Psoas muscle (tissue), 8 donors: ENCODE measurements around the gene ELFN2. TPM values are rescaled to one million over a fixed set of nuclear protein-coding genes. Genes with fewer than 3 reads are reported as not detected.

ENCODE experiments used
- ATAC-seq, 4 donors: fragments of 200-7000 bp; cut with Tn5 transposase; one replicate each; pipeline ENCODE4 v1.9.1; 2020; ENCODE audit warnings: moderate library complexity in 3 of 4, mild to moderate bottlenecking in 2 of 4
- DNase-seq, 2 donors: peaks; one replicate each; pipeline ENCODE4 v3.0.0-alpha.2; 2020
- H3K27ac ChIP-seq: fragments of 200-600 bp; one replicate; pipeline ENCODE4 v1.8.0; 2022
- H3K27me3 ChIP-seq, 3 donors: fragments of 200-600 bp in 1 of 3; one replicate each; pipeline versions ENCODE4 v1.6.1 to v1.8.0; 2013 to 2022; ENCODE audit warnings: low read length in 2 of 3, mild to moderate bottlenecking in 2 of 3, moderate library complexity in 1 of 3; ENCODE audit not compliant: insufficient read depth in 3 of 3
- H3K36me3 ChIP-seq, 2 donors: fragments of 200-600 bp in 1 of 2; one replicate each; pipeline versions ENCODE4 v1.6.1 to v1.8.0; 2013 to 2022; ENCODE audit warnings: low read depth in 1 of 2, mild to moderate bottlenecking in 1 of 2, moderate library complexity in 1 of 2; ENCODE audit not compliant: insufficient read depth in 1 of 2
- H3K4me1 ChIP-seq: fragments of 200-600 bp; one replicate; pipeline ENCODE4 v1.8.0; 2022
- H3K4me3 ChIP-seq: fragments of 200-600 bp; one replicate; pipeline ENCODE4 v1.8.0; 2022; ENCODE audit warnings: mild to moderate bottlenecking
- H3K9me3 ChIP-seq: fragments of 200-600 bp; one replicate; pipeline ENCODE4 v1.8.0; 2022
- CTCF ChIP-seq: fragments of 200-600 bp; IDR thresholded peaks from one replicate; pipeline ENCODE4 v1.8.0; 2022; ENCODE audit warnings: antibody characterized with exemption
- WGBS, 3 donors: extraction: QIAGEN DNeasy Blood & Tissue Kit; methylation state at CpG; one replicate each; pipeline versions ENCODE4 v1.1.6 to v1.1.7; 2013; 5-methylcytosine and 5-hydroxymethylcytosine counted together
- intact Hi-C, 2 donors: fragments of 100-400 bp; cut with DNase I; formaldehyde crosslinking; loops; one replicate each; pipeline versions ENCODE4 v1.11.0 to v1.14.2; 2022
- polyA plus RNA-seq, 3 donors: library from polyadenylated mRNA; stranded (reverse); fragments of 200-250 nt; gene quantifications; one replicate each; pipeline ENCODE4 v1.2.3, GENCODE V29; 2013
- total RNA-seq, 4 donors: library from RNA; stranded (reverse); fragmentation: NEBNext Ultra II Directional in 2 of 4; extraction: Animal tissue kit (Norgen Biotek cat#: 25700) in 2 of 4; gene quantifications; one replicate each; pipeline versions ENCODE4 v1.2.1 to v1.2.4, GENCODE V29; 2021 to 2023
- donor health status: healthy with polysubstance abuse.
- donor health status: DM: no; HTN: no; CAD: no; lungs with moderate emphysema.
- donor health status: Bipolar disorder and iron deficiency.
- donor health status: healthy.
- donor health status: DM: yes; HTN: yes; CAD: no.
- donor health status: DM: no; HTN: no; CAD: no.
- donor health status: DM: no; HTN: no; CAD: no.
- donor health status: DM: yes; HTN: yes; CAD: no.

The ELFN2 gene
- total and polyA plus RNA-seq, 7 donors = 0.01 to 0.05 (median 0.01) TPM; not detected in 4

GRCh38 chr22:37336579-37336978, 90.7 kb downstream of the ELFN2 start:
- Histone ChIP-seq H3K4me3 (no peak overlapping the region), H3K27ac (no peak overlapping the region), H3K9me3 (no peaks in the 10 kb centered on the region), H3K27me3 (peaks cover 0 to 77% (median 35%) of the 10 kb centered on the region in 3 donors), H3K4me1 (no peaks in the 10 kb centered on the region), H3K36me3 (no peaks in the 10 kb centered on the region)
- no peak for DNase-seq
- ATAC-seq = no peak
- WGBS, 3 donors = 64 to 76% (median 70%) methylated on average over 8 of the region's 8 CpGs
- intact Hi-C loops = no loop called here
- TF ChIP-seq CTCF = no peak

- Histone ChIP-seq H3K9me3 (no peaks in the 10 kb centered on the region), H3K4me3 (no peak overlapping the region), H3K27ac (no peak overlapping the region), H3K36me3 (no peaks in the 10 kb centered on the region), H3K27me3 (peaks cover 0 to 81% (median 36%) of the 10 kb centered on the region in 3 donors), H3K4me1 (no peaks in the 10 kb centered on the region)
- WGBS, 3 donors = 24 to 27% (median 25%) methylated on average over 7 of the region's 7 CpGs
- no peak for DNase-seq
- intact Hi-C loops = no loop called here
- no peak for TF ChIP-seq CTCF
- ATAC-seq = no peak
These were observed 91.5 kb downstream of the ELFN2 start for GRCh38 chr22:37335806-37336199.

GRCh38 chr22:37334859-37335805, 92.1 kb downstream of the ELFN2 start:
- no peak for ATAC-seq
- no peak for DNase-seq
- intact Hi-C loops = no loop called here
- H3K4me1 ChIP-seq = no peaks in the 10 kb centered on the region
- no peak for TF ChIP-seq CTCF
- H3K9me3 ChIP-seq = no peaks in the 10 kb centered on the region
- peaks cover 0 to 88% (median 37%) of the 10 kb centered on the region in 3 donors for H3K27me3 ChIP-seq
- H3K36me3 ChIP-seq = no peaks in the 10 kb centered on the region
- WGBS, 3 donors = 3 to 6% (median 5%) methylated on average over 30 to 50 of the region's 50 CpGs
- no peak overlapping the region for H3K4me3 ChIP-seq
- H3K27ac ChIP-seq = no peak overlapping the region

GRCh38 chr22:37334461-37334858, 92.8 kb downstream of the ELFN2 start:
- no peaks in the 10 kb centered on the region for H3K4me1 ChIP-seq
- H3K4me3 ChIP-seq = no peak overlapping the region
- DNase-seq (no peak), ATAC-seq (no peak)
- H3K36me3 ChIP-seq = no peaks in the 10 kb centered on the region
- no peak for TF ChIP-seq CTCF
- intact Hi-C loops = no loop called here
- 1 to 3% (median 2%) methylated on average over 26 to 42 of the region's 42 CpGs for WGBS, 3 donors
- no peak overlapping the region for H3K27ac ChIP-seq
- H3K9me3 ChIP-seq = no peaks in the 10 kb centered on the region
- H3K27me3 ChIP-seq = peaks cover 0 to 92% (median 38%) of the 10 kb centered on the region in 3 donors
